ENCODE data around the gene MALT1. TPM values are rescaled to one million over a fixed set of nuclear protein-coding genes. Genes with fewer than 3 reads are reported as not detected.

The MALT1 gene
- total and polyA plus RNA-seq, 9 donors = 9.0 to 24.7 (median 17.0) TPM

DNA sequence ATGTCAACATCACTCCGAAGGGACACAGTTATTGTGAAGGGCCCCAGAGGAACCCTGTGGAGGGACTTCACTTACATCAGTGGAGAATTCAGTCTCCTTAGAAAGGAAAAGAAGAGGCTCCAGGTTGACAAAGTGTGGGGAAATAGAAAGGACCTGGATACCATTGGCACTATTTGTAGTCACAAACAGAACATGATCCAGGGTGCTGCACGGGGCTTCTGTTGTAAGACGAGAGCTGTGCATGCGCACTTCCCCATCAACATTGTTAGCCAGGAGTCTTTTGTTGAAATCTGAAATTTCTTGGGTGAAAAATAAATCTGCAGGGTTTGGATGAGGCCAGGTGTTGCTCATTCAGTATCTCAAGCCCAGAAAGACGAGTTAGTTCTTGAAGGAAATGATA lies 40.0 kb upstream of the MALT1 start:
- no peak overlapping the region for H3K4me3 ChIP-seq
- no peaks in the 10 kb centered on the region for H3K36me3 ChIP-seq
- WGBS, 3 donors = 75 to 80% (median 77%) methylated on average over 5 of the region's 5 CpGs
- TF ChIP-seq EP300 (IDR thresholded peaks at IDR 0.05) (no peak), POLR2A (IDR thresholded peaks at IDR 0.05) (no peak)
- TF ChIP-seq, protein P1, sequence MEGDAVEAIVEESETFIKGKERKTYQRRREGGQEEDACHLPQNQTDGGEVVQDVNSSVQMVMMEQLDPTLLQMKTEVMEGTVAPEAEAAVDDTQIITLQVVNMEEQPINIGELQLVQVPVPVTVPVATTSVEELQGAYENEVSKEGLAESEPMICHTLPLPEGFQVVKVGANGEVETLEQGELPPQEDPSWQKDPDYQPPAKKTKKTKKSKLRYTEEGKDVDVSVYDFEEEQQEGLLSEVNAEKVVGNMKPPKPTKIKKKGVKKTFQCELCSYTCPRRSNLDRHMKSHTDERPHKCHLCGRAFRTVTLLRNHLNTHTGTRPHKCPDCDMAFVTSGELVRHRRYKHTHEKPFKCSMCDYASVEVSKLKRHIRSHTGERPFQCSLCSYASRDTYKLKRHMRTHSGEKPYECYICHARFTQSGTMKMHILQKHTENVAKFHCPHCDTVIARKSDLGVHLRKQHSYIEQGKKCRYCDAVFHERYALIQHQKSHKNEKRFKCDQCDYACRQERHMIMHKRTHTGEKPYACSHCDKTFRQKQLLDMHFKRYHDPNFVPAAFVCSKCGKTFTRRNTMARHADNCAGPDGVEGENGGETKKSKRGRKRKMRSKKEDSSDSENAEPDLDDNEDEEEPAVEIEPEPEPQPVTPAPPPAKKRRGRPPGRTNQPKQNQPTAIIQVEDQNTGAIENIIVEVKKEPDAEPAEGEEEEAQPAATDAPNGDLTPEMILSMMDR (IDR thresholded peaks at IDR 0.05) = no peak
- H3K4me1 ChIP-seq (ENCODE audit: insufficient read depth) = no peaks in the 10 kb centered on the region
- H3K27me3 ChIP-seq = no peaks in the 10 kb centered on the region
- no peak for DNase-seq
- H3K27ac ChIP-seq = no peak overlapping the region
- intact Hi-C loops (cut with DNase I) = no loop called here
- H3K9me3 ChIP-seq = no peaks in the 10 kb centered on the region

- Histone ChIP-seq H3K36me3 (no peaks in the 10 kb centered on the region), H3K4me3 (no peak overlapping the region), H3K27me3 (no peaks in the 10 kb centered on the region), H3K9me3 (no peaks in the 10 kb centered on the region), H3K4me1 (ENCODE audit: insufficient read depth) (no peaks in the 10 kb centered on the region), H3K27ac (no peak overlapping the region)
- intact Hi-C loops (cut with DNase I) = no loop called here
- 89 to 94% (median 90%) methylated on average over 5 of the region's 5 CpGs for WGBS, 3 donors
- DNase-seq = no peak
- no peak for TF ChIP-seq POLR2A (IDR thresholded peaks at IDR 0.05)
These were observed 38.7 kb upstream of the MALT1 start for GRCh38 chr18:58632552-58632951.

GRCh38 chr18:58633874-58634273 lies 37.4 kb upstream of the MALT1 start:
- no peaks in the 10 kb centered on the region for H3K36me3 ChIP-seq
- H3K27me3 ChIP-seq = no peaks in the 10 kb centered on the region
- no peak overlapping the region for H3K4me3 ChIP-seq
- intact Hi-C loops (cut with DNase I) = no loop called here
- no peak for DNase-seq
- TF ChIP-seq EP300 (IDR thresholded peaks at IDR 0.05) = no peak
- TF ChIP-seq, protein P1 (IDR thresholded peaks at IDR 0.05) = no peak
- no peak for TF ChIP-seq POLR2A (IDR thresholded peaks at IDR 0.05)
- H3K4me1 ChIP-seq (ENCODE audit: insufficient read depth) = no peaks in the 10 kb centered on the region
- no peaks in the 10 kb centered on the region for H3K9me3 ChIP-seq
- H3K27ac ChIP-seq = no peak overlapping the region

- Histone ChIP-seq H3K36me3 (no peaks in the 10 kb centered on the region), H3K27ac (no peak overlapping the region), H3K4me3 (no peak overlapping the region), H3K27me3 (no peaks in the 10 kb centered on the region), H3K9me3 (no peaks in the 10 kb centered on the region), H3K4me1 (ENCODE audit: insufficient read depth) (no peaks in the 10 kb centered on the region)
- DNase-seq = no peak
- TF ChIP-seq POLR2A (IDR thresholded peaks at IDR 0.05) (no peak), EP300 (IDR thresholded peaks at IDR 0.05) (no peak)
- TF ChIP-seq, protein P1 (IDR thresholded peaks at IDR 0.05) = no peak
- 31 to 36% (median 32%) methylated on average over 4 of the region's 4 CpGs for WGBS, 3 donors
- intact Hi-C loops (cut with DNase I) = no loop called here
These were observed 35.4 kb upstream of the MALT1 start for GRCh38 chr18:58635891-58636290.

- no peak overlapping the region for H3K27ac ChIP-seq
- TF ChIP-seq EP300 (IDR thresholded peaks at IDR 0.05) (no peak), POLR2A (IDR thresholded peaks at IDR 0.05) (no peak)
- TF ChIP-seq, protein P1 (IDR thresholded peaks at IDR 0.05) = no peak
- H3K36me3 ChIP-seq = no peaks in the 10 kb centered on the region
- H3K27me3 ChIP-seq = no peaks in the 10 kb centered on the region
- no peak for DNase-seq
- intact Hi-C loops (cut with DNase I) = no loop called here
- H3K9me3 ChIP-seq = no peaks in the 10 kb centered on the region
- H3K4me1 ChIP-seq (ENCODE audit: insufficient read depth) = no peaks in the 10 kb centered on the region
- 91 to 94% (median 94%) methylated on average over 6 of the region's 6 CpGs for WGBS, 3 donors
- H3K4me3 ChIP-seq = no peak overlapping the region
These were observed 34.1 kb upstream of the MALT1 start for GRCh38 chr18:58637197-58637596.
